Suprapubic skin (tissue), 4 donors: ENCODE data around the gene NR3C1. TPM values are rescaled to one million over a fixed set of nuclear protein-coding genes. Genes with fewer than 3 reads are reported as not detected.

Source experiments
- DNase-seq, 2 donors: peaks; one replicate each; pipeline ENCODE4 v3.0.0-alpha.2; 2019; ENCODE audit warnings: low spot score in 2 of 2
- H3K27ac ChIP-seq: fragments of 200-600 bp; sonication (generic); one replicate; pipeline ENCODE4 v1.5.1; 2019
- H3K27me3 ChIP-seq: fragments of 200-600 bp; sonication (generic); one replicate; pipeline ENCODE4 v1.5.1; 2019
- H3K36me3 ChIP-seq: fragments of 200-600 bp; sonication (generic); one replicate; pipeline ENCODE4 v1.5.1; 2019
- H3K4me1 ChIP-seq: fragments of 200-600 bp; sonication (generic); one replicate; pipeline ENCODE4 v1.5.1; 2019
- H3K4me3 ChIP-seq: fragments of 200-600 bp; sonication (generic); one replicate; pipeline ENCODE4 v1.5.1; 2019; ENCODE audit warnings: mild to moderate bottlenecking
- H3K9me3 ChIP-seq: fragments of 200-600 bp; sonication (generic); one replicate; pipeline ENCODE4 v1.5.1; 2019
- CTCF ChIP-seq, 2 donors: fragments of 200-600 bp in 1 of 2; fragments of 450-650 bp in 1 of 2; sonication (generic) in 1 of 2; IDR thresholded peaks; one replicate each; pipeline ENCODE4 v1.5.1; 2016 to 2019; ENCODE audit warnings: antibody characterized with exemption in 2 of 2, mild to moderate bottlenecking in 1 of 2, moderate library complexity in 1 of 2
- EP300 ChIP-seq: sonication (generic); formaldehyde crosslinking; IDR thresholded peaks from one replicate; pipeline ENCODE4 v1.6.1; 2017; ENCODE audit warnings: antibody characterized with exemption
- POLR2A ChIP-seq, 2 donors: fragments of 450-650 bp; IDR thresholded peaks; one replicate each; pipeline ENCODE4 v1.6.1; 2017; ENCODE audit warnings: antibody characterized with exemption in 2 of 2, mild to moderate bottlenecking in 2 of 2, moderate library complexity in 2 of 2
- POLR2AphosphoS5 ChIP-seq, 3 donors: sonication (generic); formaldehyde crosslinking; IDR thresholded peaks; one replicate each; pipeline ENCODE4 v1.6.1; 2017; ENCODE audit warnings: antibody characterized with exemption in 3 of 3
- WGBS: methylation state at CpG from one replicate; pipeline ENCODE4 v1.1.5; 2018; 5-methylcytosine and 5-hydroxymethylcytosine counted together
- total RNA-seq, 4 donors: library from RNA; depleted of rRNA; stranded (reverse); fragments of >200 nt; gene quantifications; one replicate each; pipeline ENCODE4 v1.1.0, GENCODE V29; 2016

The NR3C1 gene
- total RNA-seq, 4 donors from 2014 or later, result 50.4 to 68.8 (median 56.5) TPM

- 84% methylated on average over 2 of the region's 2 CpGs for WGBS
Observed at GRCh38 chr5:143436871-143437270, 33.4 kb upstream of the NR3C1 start.

GRCh38 chr5:143435210-143435657 is 31.7 kb upstream of the NR3C1 start:
- no peaks in the 10 kb centered on the region for H3K9me3 ChIP-seq
- H3K27ac ChIP-seq, result peak overlapping the region; percentile 49
- peak overlapping the region; percentile 34 for H3K4me3 ChIP-seq
- TF ChIP-seq POLR2AphosphoS5 (IDR thresholded peaks at IDR 0.05) (no peak), POLR2A (IDR thresholded peaks at IDR 0.05) (no peak), CTCF (IDR thresholded peaks at IDR 0.05) (no peak), EP300 (no peak)
- 39% methylated on average over 6 of the region's 6 CpGs for WGBS
- H3K27me3 ChIP-seq, result no peaks in the 10 kb centered on the region
- no peaks in the 10 kb centered on the region for H3K36me3 ChIP-seq
- H3K4me1 ChIP-seq, result peaks cover 11% of the 10 kb centered on the region
- no peak for DNase-seq

More at GRCh38 chr5:143436871-143437270, 33.4 kb upstream of the NR3C1 start:
- no peak for TF ChIP-seq POLR2A (IDR thresholded peaks at IDR 0.05)
- no peak for TF ChIP-seq POLR2AphosphoS5 (IDR thresholded peaks at IDR 0.05)
- H3K4me3 ChIP-seq, result no peak overlapping the region
- no peaks in the 10 kb centered on the region for H3K36me3 ChIP-seq
- DNase-seq, result no peak
- H3K27ac ChIP-seq, result no peak overlapping the region
- H3K27me3 ChIP-seq, result no peaks in the 10 kb centered on the region
- peaks cover 11% of the 10 kb centered on the region for H3K4me1 ChIP-seq
- H3K9me3 ChIP-seq, result no peaks in the 10 kb centered on the region

- Histone ChIP-seq H3K4me3 (peak overlapping the region; percentile 34), H3K27ac (peak overlapping the region; percentile 49), H3K36me3 (no peaks in the 10 kb centered on the region), H3K4me1 (peaks cover 11% of the 10 kb centered on the region), H3K9me3 (no peaks in the 10 kb centered on the region), H3K27me3 (no peaks in the 10 kb centered on the region)
- no peak for DNase-seq
- 30% methylated on average over 7 of the region's 7 CpGs for WGBS
- no peak for TF ChIP-seq CTCF (IDR thresholded peaks at IDR 0.05)
- TF ChIP-seq EP300, result no peak
- TF ChIP-seq POLR2AphosphoS5 (IDR thresholded peaks at IDR 0.05), result no peak
- no peak for TF ChIP-seq POLR2A (IDR thresholded peaks at IDR 0.05)
Observed at GRCh38 chr5:143434261-143435209, 31.0 kb upstream of the NR3C1 start.

- Histone ChIP-seq H3K27me3 (no peaks in the 10 kb centered on the region), H3K4me3 (no peak overlapping the region), H3K9me3 (no peaks in the 10 kb centered on the region), H3K4me1 (peaks cover 11% of the 10 kb centered on the region), H3K27ac (no peak overlapping the region), H3K36me3 (no peaks in the 10 kb centered on the region)
- DNase-seq, result no peak
- 80% methylated on average over 2 of the region's 2 CpGs for WGBS
- no peak for TF ChIP-seq EP300
- no peak for TF ChIP-seq POLR2A (IDR thresholded peaks at IDR 0.05)
- TF ChIP-seq CTCF (IDR thresholded peaks at IDR 0.05), result no peak
- TF ChIP-seq POLR2AphosphoS5 (IDR thresholded peaks at IDR 0.05), result no peak
Observed at GRCh38 chr5:143433670-143434069, 30.2 kb upstream of the NR3C1 start.

- DNase-seq, result no peak
- Histone ChIP-seq H3K4me3 (no peak overlapping the region), H3K4me1 (peaks cover 11% of the 10 kb centered on the region), H3K27ac (no peak overlapping the region), H3K36me3 (no peaks in the 10 kb centered on the region), H3K27me3 (no peaks in the 10 kb centered on the region), H3K9me3 (no peaks in the 10 kb centered on the region)
- WGBS, result 89% methylated on average over 7 of the region's 7 CpGs
- no peak for TF ChIP-seq EP300
- no peak for TF ChIP-seq POLR2AphosphoS5 (IDR thresholded peaks at IDR 0.05)
Observed at GRCh38 chr5:143432658-143433239, 29.3 kb upstream of the NR3C1 start.

GRCh38 chr5:143431789-143432188 is 28.3 kb upstream of the NR3C1 start:
- no peak overlapping the region for H3K4me3 ChIP-seq
- no peaks in the 10 kb centered on the region for H3K36me3 ChIP-seq
- H3K4me1 ChIP-seq, result peaks cover 11% of the 10 kb centered on the region
- no peak overlapping the region for H3K27ac ChIP-seq
- no peaks in the 10 kb centered on the region for H3K27me3 ChIP-seq
- 86% methylated on average over 2 of the region's 2 CpGs for WGBS
- no peak for DNase-seq
- no peak for TF ChIP-seq CTCF (IDR thresholded peaks at IDR 0.05)
- no peak for TF ChIP-seq EP300
- no peaks in the 10 kb centered on the region for H3K9me3 ChIP-seq
